NCI-H2107 treated with DMSO at 0.1 percent for 48 hours (cell line): ENCODE results near the gene WDTC1.
A peak's percentile ranks its signal among the peaks of the same experiment; 100 is the strongest.
"Not testable (repeated sequence)": the region's sequence is repeated elsewhere in the genome, so short reads cannot be mapped to it uniquely, and the experiment has no call there.

Experiments
- DNase-seq: peaks from one replicate; lab custom pipeline; 2025; ENCODE audit not compliant: unreplicated experiment; lab: John Stamatoyannopoulos, UW

Gene WDTC1

GRCh38 chr1:27246194-27246593 is 11.8 kb downstream of the WDTC1 start:
- DNase-seq: no peak

GRCh38 chr1:27253596-27253995 is 19.2 kb downstream of the WDTC1 start:
- DNase-seq: no peak

- no peak for DNase-seq
These were observed 20.7 kb downstream of the WDTC1 start for GRCh38 chr1:27255136-27255535.

GRCh38 chr1:27257155-27257554 is 22.7 kb downstream of the WDTC1 start:
- no peak for DNase-seq

GRCh38 chr1:27258598-27258997 is 24.2 kb downstream of the WDTC1 start:
- no peak for DNase-seq

- DNase-seq: no peak
These were observed 32.7 kb downstream of the WDTC1 start for GRCh38 chr1:27267153-27267552.

- DNase-seq: no peak
These were observed 34.8 kb downstream of the WDTC1 start for GRCh38 chr1:27269276-27269675.

GRCh38 chr1:27274204-27274603 is 39.8 kb downstream of the WDTC1 start:
- DNase-seq: no peak

GRCh38 chr1:27275696-27276095 is 41.3 kb downstream of the WDTC1 start:
- no peak for DNase-seq

GRCh38 chr1:27284425-27285273 is 50.2 kb downstream of the WDTC1 start:
- DNase-seq: peak; percentile 91

GRCh38 chr1:27285274-27285660 is 50.8 kb downstream of the WDTC1 start:
- no peak for DNase-seq

- peak; percentile 10 for DNase-seq
These were observed 51.4 kb downstream of the WDTC1 start for GRCh38 chr1:27285821-27286220.

- DNase-seq: not testable (repeated sequence)
These were observed 54.7 kb downstream of the WDTC1 start for GRCh38 chr1:27289125-27289524.

GRCh38 chr1:27290581-27290980 is 56.1 kb downstream of the WDTC1 start:
- DNase-seq: no peak

GRCh38 chr1:27292106-27292505 is 57.7 kb downstream of the WDTC1 start:
- no peak for DNase-seq

- no peak for DNase-seq
These were observed 59.5 kb downstream of the WDTC1 start for GRCh38 chr1:27293915-27294314.

- peak; percentile 78 for DNase-seq
These were observed 62.4 kb downstream of the WDTC1 start for GRCh38 chr1:27296773-27297291.

- no peak for DNase-seq
These were observed 63.5 kb downstream of the WDTC1 start for GRCh38 chr1:27297903-27298302.

- DNase-seq: no peak
These were observed 64.4 kb downstream of the WDTC1 start for GRCh38 chr1:27298632-27299384.

GRCh38 chr1:27299385-27300271 is 65.2 kb downstream of the WDTC1 start:
- no peak for DNase-seq
